Tibial artery (tissue), 4 donors: Measurements from ENCODE around the gene ING2.
"Not testable (repeated sequence)": the region's sequence is repeated elsewhere in the genome, so short reads cannot be mapped to it uniquely, and the experiment has no call there.

Experiments used
- DNase-seq, 2 donors: peaks; one replicate each; pipeline ENCODE4 v3.0.0-alpha.2; 2019
- H3K27ac ChIP-seq, 2 donors: fragments of 200-600 bp; sonication (generic) in 1 of 2; 1 replicate in 1 of 2; 2 replicates in 1 of 2; pipeline ENCODE4 v1.5.1; 2018 to 2019; ENCODE audit warnings: mild to moderate bottlenecking in 1 of 2
- H3K27me3 ChIP-seq, 2 donors: fragments of 200-600 bp; sonication (generic) in 1 of 2; one replicate each; pipeline versions ENCODE4 v1.5.1 to v1.6.0; 2016 to 2019
- H3K36me3 ChIP-seq, 3 donors: fragments of 200-600 bp; sonication (generic) in 2 of 3; one replicate each; pipeline ENCODE4 v1.5.1; 2016 to 2019; ENCODE audit warnings: mild to moderate bottlenecking in 2 of 3
- H3K4me1 ChIP-seq, 4 donors: fragments of 200-600 bp; sonication (generic) in 2 of 4; 1 replicate in 3 of 4; 2 replicates in 1 of 4; pipeline ENCODE4 v1.5.1; 2016 to 2019
- H3K4me3 ChIP-seq, 2 donors: fragments of 200-600 bp; sonication (generic) in 1 of 2; 1 replicate in 1 of 2; 2 replicates in 1 of 2; pipeline ENCODE4 v1.5.1; 2018 to 2019; ENCODE audit warnings: mild to moderate bottlenecking in 2 of 2
- H3K9me3 ChIP-seq, 3 donors: fragments of 200-600 bp; sonication (generic) in 1 of 3; one replicate each; pipeline ENCODE4 v1.5.1; 2016 to 2019
- CTCF ChIP-seq, 2 experiments: fragments of 200-600 bp in 1 of 2; fragments of 450-650 bp in 1 of 2; IDR thresholded peaks; one replicate each; pipeline ENCODE4 v1.5.1; 2017 to 2019; ENCODE audit warnings: antibody characterized with exemption in 2 of 2, mild to moderate bottlenecking in 1 of 2, moderate library complexity in 1 of 2
- intact Hi-C: fragments of 100-400 bp; cut with DNase I; formaldehyde crosslinking; loops from one replicate; pipeline ENCODE4 v1.15.0; 2023; ENCODE audit warnings: low total_unique reads

The ING2 gene

GRCh38 chr4:183550345-183551093 is 45.7 kb downstream of the ING2 start:
- no peak for DNase-seq

GRCh38 chr4:183552274-183553146 is 47.7 kb downstream of the ING2 start:
- Histone ChIP-seq H3K27ac (no peak overlapping the region), H3K4me1 (no peaks in the 10 kb centered on the region), H3K9me3 (no peaks in the 10 kb centered on the region), H3K36me3 (no peaks in the 10 kb centered on the region), H3K4me3 (no peak overlapping the region), H3K27me3 (no peaks in the 10 kb centered on the region)
- intact Hi-C loops: no loop called here
- TF ChIP-seq CTCF (IDR thresholded peaks at IDR 0.05): no peak
- no peak for DNase-seq

More at GRCh38 chr4:183550345-183551093, 45.7 kb downstream of the ING2 start:
- Histone ChIP-seq H3K4me3 (no peak overlapping the region), H3K27me3 (no peaks in the 10 kb centered on the region), H3K4me1 (no peaks in the 10 kb centered on the region), H3K9me3 (no peaks in the 10 kb centered on the region), H3K36me3 (no peaks in the 10 kb centered on the region), H3K27ac (no peak overlapping the region)
- intact Hi-C loops: no loop called here
- TF ChIP-seq CTCF (IDR thresholded peaks at IDR 0.05): no peak

GRCh38 chr4:183553147-183553478 is 48.3 kb downstream of the ING2 start:
- H3K9me3 ChIP-seq, H3K27me3 ChIP-seq, intact Hi-C loops, H3K27ac ChIP-seq, H3K4me3 ChIP-seq, H3K36me3 ChIP-seq, DNase-seq, H3K4me1 ChIP-seq: not testable (repeated sequence)

GRCh38 chr4:183553601-183554345 is 48.9 kb downstream of the ING2 start:
- intact Hi-C loops: no loop called here
- Histone ChIP-seq H3K4me3 (no peak overlapping the region), H3K4me1 (no peaks in the 10 kb centered on the region), H3K36me3 (no peaks in the 10 kb centered on the region), H3K27me3 (no peaks in the 10 kb centered on the region), H3K27ac (no peak overlapping the region), H3K9me3 (no peaks in the 10 kb centered on the region)
- TF ChIP-seq CTCF (IDR thresholded peaks at IDR 0.05): no peak
- no peak for DNase-seq

- H3K9me3 ChIP-seq: no peaks in the 10 kb centered on the region
- intact Hi-C loops: no loop called here
- TF ChIP-seq CTCF (IDR thresholded peaks at IDR 0.05): no peak
- H3K36me3 ChIP-seq: no peaks in the 10 kb centered on the region
- no peak overlapping the region for H3K4me3 ChIP-seq
- H3K4me1 ChIP-seq: no peaks in the 10 kb centered on the region
- H3K27ac ChIP-seq: no peak overlapping the region
- no peak for DNase-seq
- H3K27me3 ChIP-seq: no peaks in the 10 kb centered on the region
These were observed 49.5 kb downstream of the ING2 start for GRCh38 chr4:183554346-183554686.
